SU-DHL-6 (cell line): ENCODE measurements around the gene MMP17.

Experiments used
- CTCF ChIP-seq: fragments of 200-600 bp; sonication (generic); IDR thresholded peaks from one replicate; pipeline ENCODE4 v1.5.1; 2017; ENCODE audit warnings: antibody characterized with exemption, mild to moderate bottlenecking, low read length, moderate library complexity; ENCODE audit not compliant: insufficient read depth, poor library complexity, severe bottlenecking
- EZH2phosphoT487 ChIP-seq: fragments of 200-600 bp; sonication (generic), shearing (Covaris generic); conservative IDR thresholded peaks from 2 replicates; pipeline ENCODE4 v1.6.1; 2018; ENCODE audit warnings: mild to moderate bottlenecking, antibody characterized with exemption, low read length, moderate library complexity, mixed read lengths

DNA sequence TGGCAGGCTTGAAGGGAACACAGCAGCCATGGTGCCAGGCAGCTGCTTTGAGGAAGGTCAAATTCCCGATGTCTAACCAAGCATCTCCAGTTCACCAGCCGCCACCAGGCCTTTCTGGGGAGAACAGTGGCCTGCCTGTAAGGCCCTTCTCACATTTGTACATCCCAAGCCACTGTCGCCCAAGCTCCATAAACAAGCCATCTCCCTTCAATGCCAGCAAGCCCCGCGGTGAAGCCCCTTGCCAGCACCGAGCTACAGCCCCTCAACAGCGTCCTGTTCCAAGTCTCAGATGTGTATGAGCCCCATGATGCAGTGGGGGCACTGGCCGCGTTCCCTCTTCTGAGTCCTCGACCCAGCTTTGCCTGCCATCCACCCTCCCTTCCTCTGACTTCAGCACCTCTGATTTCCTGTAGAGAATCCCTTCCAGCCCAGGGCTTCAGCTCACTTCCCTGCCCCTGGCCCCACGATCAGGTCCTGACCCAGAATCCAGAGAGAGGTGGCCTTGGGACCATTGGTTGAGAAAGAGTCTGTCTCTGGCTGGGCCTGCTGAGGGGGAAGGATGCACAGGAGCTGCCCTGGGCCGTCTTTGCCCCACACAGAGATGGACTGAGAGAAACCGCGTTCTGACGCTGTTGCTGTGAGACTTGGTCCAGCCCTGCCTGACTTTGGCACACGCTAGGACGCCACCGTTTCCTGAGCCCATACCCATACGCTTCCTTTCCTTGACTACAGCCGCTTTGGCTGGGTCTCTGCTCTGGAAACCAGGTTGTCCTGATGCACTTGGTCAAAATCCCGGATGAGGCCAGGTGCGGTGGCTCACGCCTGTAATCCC, 1.9 kb upstream of the MMP17 start:
- TF ChIP-seq CTCF (no peak), EZH2phosphoT487 (no peak)
